Activated CD8-positive, alpha-beta memory T cell treated with anti-CD3 and anti-CD28 coated beads, Interleukin-2, amount 10 ng/mL, durations not matched to agents 7 days and 5 days (primary cell): ENCODE data around the gene TFDP1. TPM values are rescaled to one million over a fixed set of nuclear protein-coding genes. Genes with fewer than 3 reads are reported as not detected.

Source experiments
- ATAC-seq: fragments of 150-1000 bp; cut with Tn5 transposase; one replicate; pipeline ENCODE4 v1.10.0; 2021; ENCODE audit warnings: moderate library complexity
- CTCF ChIA-PET: fragments of 350-600 bp; sonication (Branson Sonifier 250); formaldehyde crosslinking; loops from one replicate; lab custom pipeline; 2021; ENCODE audit warnings: antibody characterized with exemption; lab: Charles Lee
- DNase-seq: peaks from one replicate; pipeline ENCODE4 v3.0.0-alpha.2; 2020
- H3K27ac Mint-ChIP-seq: one replicate; pipeline ENCODE4 v1.8.0; 2021; ENCODE audit warnings: mild to moderate bottlenecking, mixed read lengths
- H3K27me3 Mint-ChIP-seq: one replicate; pipeline ENCODE4 v1.8.0; 2021; ENCODE audit warnings: mixed read lengths
- H3K36me3 Mint-ChIP-seq: one replicate; pipeline ENCODE4 v1.8.0; 2021; ENCODE audit warnings: mild to moderate bottlenecking, mixed read lengths
- H3K4me1 Mint-ChIP-seq: one replicate; pipeline ENCODE4 v1.8.0; 2021; ENCODE audit warnings: mixed read lengths
- H3K4me3 Mint-ChIP-seq: one replicate; pipeline ENCODE4 v1.8.0; 2021; ENCODE audit warnings: mild to moderate bottlenecking, moderate library complexity, mixed read lengths
- H3K9me3 Mint-ChIP-seq: one replicate; pipeline ENCODE4 v1.8.0; 2022; ENCODE audit warnings: low read depth, mixed read lengths
- total RNA-seq, 2 experiments: library from RNA; stranded (reverse); gene quantifications; one replicate each; pipeline ENCODE4 v1.2.3, GENCODE V29; 2021

TFDP1 gene
- total RNA-seq, 2 experiments from 2014 or later = 168 to 175 TPM

- CTCF ChIA-PET = no interaction called here
- Mint-ChIP-seq H3K4me1 (peaks cover 1% of the 10 kb centered on the region), H3K27ac (no peak overlapping the region), H3K4me3 (no peak overlapping the region), H3K9me3 (no peaks in the 10 kb centered on the region), H3K27me3 (peaks cover 36% of the 10 kb centered on the region), H3K36me3 (no peaks in the 10 kb centered on the region)
- DNase-seq (peak; percentile 28), ATAC-seq (no peak)
These were observed 18.9 kb upstream of the TFDP1 start for GRCh38 chr13:113565526-113566226.

- ATAC-seq (no peak), DNase-seq (peak; percentile 5)
- CTCF ChIA-PET = no interaction called here
- Mint-ChIP-seq H3K36me3 (no peaks in the 10 kb centered on the region), H3K27ac (no peak overlapping the region), H3K4me3 (no peak overlapping the region), H3K4me1 (peaks cover 1% of the 10 kb centered on the region), H3K9me3 (no peaks in the 10 kb centered on the region), H3K27me3 (peaks cover 41% of the 10 kb centered on the region)
These were observed 18.4 kb upstream of the TFDP1 start for GRCh38 chr13:113566227-113566561.

GRCh38 chr13:113567681-113568080, 16.9 kb upstream of the TFDP1 start:
- Mint-ChIP-seq H3K27me3 (peaks cover 48% of the 10 kb centered on the region), H3K27ac (no peak overlapping the region), H3K36me3 (no peaks in the 10 kb centered on the region), H3K4me1 (no peaks in the 10 kb centered on the region), H3K9me3 (no peaks in the 10 kb centered on the region), H3K4me3 (no peak overlapping the region)
- ATAC-seq (no peak), DNase-seq (no peak)
- CTCF ChIA-PET = no interaction called here

- peak; percentile 12 for DNase-seq
- H3K27ac Mint-ChIP-seq = no peak overlapping the region
- H3K27me3 Mint-ChIP-seq = peaks cover 63% of the 10 kb centered on the region
- H3K9me3 Mint-ChIP-seq = peaks cover 8% of the 10 kb centered on the region
- CTCF ChIA-PET = no interaction called here
- no peaks in the 10 kb centered on the region for H3K4me1 Mint-ChIP-seq
- ATAC-seq = no peak
- peaks cover 2% of the 10 kb centered on the region for H3K36me3 Mint-ChIP-seq
- no peak overlapping the region for H3K4me3 Mint-ChIP-seq
These were observed 11.5 kb upstream of the TFDP1 start for GRCh38 chr13:113573065-113573464.

- Mint-ChIP-seq H3K4me3 (no peak overlapping the region), H3K27me3 (peaks cover 38% of the 10 kb centered on the region), H3K27ac (no peak overlapping the region), H3K4me1 (no peaks in the 10 kb centered on the region), H3K9me3 (peaks cover 8% of the 10 kb centered on the region), H3K36me3 (peaks cover 2% of the 10 kb centered on the region)
- CTCF ChIA-PET = no interaction called here
- no peak for ATAC-seq
- no peak for DNase-seq
These were observed 8.0 kb upstream of the TFDP1 start for GRCh38 chr13:113576597-113576996.

GRCh38 chr13:113577881-113578435, 6.6 kb upstream of the TFDP1 start:
- peaks cover 8% of the 10 kb centered on the region for H3K9me3 Mint-ChIP-seq
- no peaks in the 10 kb centered on the region for H3K4me1 Mint-ChIP-seq
- ATAC-seq = no peak
- peaks cover 2% of the 10 kb centered on the region for H3K36me3 Mint-ChIP-seq
- H3K27me3 Mint-ChIP-seq = peaks cover 28% of the 10 kb centered on the region
- no peak overlapping the region for H3K4me3 Mint-ChIP-seq
- H3K27ac Mint-ChIP-seq = no peak overlapping the region
- DNase-seq = no peak
- CTCF ChIA-PET = no interaction called here

- peaks cover 2% of the 10 kb centered on the region for H3K36me3 Mint-ChIP-seq
These were observed 4.9 kb upstream of the TFDP1 start for GRCh38 chr13:113579686-113580085.

GRCh38 chr13:113581871-113582270, 2.7 kb upstream of the TFDP1 start:
- CTCF ChIA-PET = no interaction called here
- no peak overlapping the region for H3K4me3 Mint-ChIP-seq
- no peak overlapping the region for H3K27ac Mint-ChIP-seq
- H3K4me1 Mint-ChIP-seq = peaks cover 17% of the 10 kb centered on the region
- H3K27me3 Mint-ChIP-seq = peaks cover 8% of the 10 kb centered on the region
- peak; percentile 26 for DNase-seq
- H3K9me3 Mint-ChIP-seq = peaks cover 1% of the 10 kb centered on the region
- no peak for ATAC-seq
- H3K36me3 Mint-ChIP-seq = peaks cover 12% of the 10 kb centered on the region

More at GRCh38 chr13:113579686-113580085, 4.9 kb upstream of the TFDP1 start:
- no peak overlapping the region for H3K27ac Mint-ChIP-seq
- peaks cover 4% of the 10 kb centered on the region for H3K4me1 Mint-ChIP-seq
- no peak for ATAC-seq
- H3K9me3 Mint-ChIP-seq = peaks cover 6% of the 10 kb centered on the region
- H3K27me3 Mint-ChIP-seq = peaks cover 22% of the 10 kb centered on the region
- CTCF ChIA-PET = interaction anchor here (1.4 kb wide), 1 partner anchor 11 kb away, joined by 4 read pairs; no protein-coding TSS in a partner anchor
- peak; percentile 30 for DNase-seq
- no peak overlapping the region for H3K4me3 Mint-ChIP-seq

GRCh38 chr13:113582841-113583631, 1.5 kb upstream of the TFDP1 start:
- CTCF ChIA-PET = no interaction called here
- peak; percentile 38 for DNase-seq
- peaks cover 29% of the 10 kb centered on the region for H3K4me1 Mint-ChIP-seq

GRCh38 chr13:113584870-113585671, 518 bp downstream of the TFDP1 start:
- H3K4me1 Mint-ChIP-seq = peaks cover 38% of the 10 kb centered on the region
- peaks cover 39% of the 10 kb centered on the region for H3K36me3 Mint-ChIP-seq
- CTCF ChIA-PET = interaction anchor here (1.0 kb wide), 1 partner anchor 376 kb away, joined by 3 read pairs; the partner anchor contains the start of gene CUL4A
- ATAC-seq (peak; percentile 25), DNase-seq (peak; percentile 58)
- peak overlapping the region; percentile 86 for H3K27ac Mint-ChIP-seq
- no peaks in the 10 kb centered on the region for H3K9me3 Mint-ChIP-seq
- H3K27me3 Mint-ChIP-seq = no peaks in the 10 kb centered on the region
- peak overlapping the region; percentile 84 for H3K4me3 Mint-ChIP-seq

More at GRCh38 chr13:113582841-113583631, 1.5 kb upstream of the TFDP1 start:
- H3K27ac Mint-ChIP-seq = no peak overlapping the region
- no peaks in the 10 kb centered on the region for H3K9me3 Mint-ChIP-seq
- peaks cover 21% of the 10 kb centered on the region for H3K36me3 Mint-ChIP-seq
- H3K27me3 Mint-ChIP-seq = peaks cover 3% of the 10 kb centered on the region
- ATAC-seq = no peak
- H3K4me3 Mint-ChIP-seq = peak overlapping the region; percentile 44

GRCh38 chr13:113585896-113586295, 1.3 kb downstream of the TFDP1 start:
- CTCF ChIA-PET = interaction anchor here (1.1 kb wide), 1 partner anchor 376 kb away, joined by 3 read pairs; no protein-coding TSS in a partner anchor

GRCh38 chr13:113586661-113587479, 2.3 kb downstream of the TFDP1 start:
- peak; percentile 67 for DNase-seq
- peak overlapping the region; percentile 84 for H3K4me3 Mint-ChIP-seq
- peak overlapping the region; percentile 69 for H3K27ac Mint-ChIP-seq
- H3K36me3 Mint-ChIP-seq = peaks cover 49% of the 10 kb centered on the region
- H3K4me1 Mint-ChIP-seq = peaks cover 40% of the 10 kb centered on the region
- no peaks in the 10 kb centered on the region for H3K27me3 Mint-ChIP-seq
- ATAC-seq = no peak
- CTCF ChIA-PET = interaction anchor here (1.1 kb wide), 1 partner anchor 377 kb away, joined by 3 read pairs; no protein-coding TSS in a partner anchor
- H3K9me3 Mint-ChIP-seq = peaks cover 3% of the 10 kb centered on the region

More at GRCh38 chr13:113585896-113586295, 1.3 kb downstream of the TFDP1 start:
- H3K9me3 Mint-ChIP-seq = no peaks in the 10 kb centered on the region
- no peaks in the 10 kb centered on the region for H3K27me3 Mint-ChIP-seq
- DNase-seq (peak; percentile 50), ATAC-seq (no peak)
- peak overlapping the region; percentile 86 for H3K27ac Mint-ChIP-seq
- peaks cover 38% of the 10 kb centered on the region for H3K4me1 Mint-ChIP-seq
- H3K36me3 Mint-ChIP-seq = peaks cover 42% of the 10 kb centered on the region
- H3K4me3 Mint-ChIP-seq = peak overlapping the region; percentile 84
